Stimulated activated naive CD8-positive, alpha-beta T cell treated with anti-CD3 and anti-CD28 coated beads, Interleukin-15, Interleukin-2, amounts not matched to agents 100 U/mL and 50 U/mL, for 24 hours (primary cell): ENCODE measurements around the gene RPS13.
"Not testable (repeated sequence)": the region's sequence is repeated elsewhere in the genome, so short reads cannot be mapped to it uniquely, and the experiment has no call there.

Experiments
- ATAC-seq: fragments of 150-1000 bp; cut with Tn5 transposase; one replicate; pipeline ENCODE4 v1.10.0; 2021
- DNase-seq: peaks from one replicate; pipeline ENCODE4 v3.0.0; 2021

Gene RPS13

DNA sequence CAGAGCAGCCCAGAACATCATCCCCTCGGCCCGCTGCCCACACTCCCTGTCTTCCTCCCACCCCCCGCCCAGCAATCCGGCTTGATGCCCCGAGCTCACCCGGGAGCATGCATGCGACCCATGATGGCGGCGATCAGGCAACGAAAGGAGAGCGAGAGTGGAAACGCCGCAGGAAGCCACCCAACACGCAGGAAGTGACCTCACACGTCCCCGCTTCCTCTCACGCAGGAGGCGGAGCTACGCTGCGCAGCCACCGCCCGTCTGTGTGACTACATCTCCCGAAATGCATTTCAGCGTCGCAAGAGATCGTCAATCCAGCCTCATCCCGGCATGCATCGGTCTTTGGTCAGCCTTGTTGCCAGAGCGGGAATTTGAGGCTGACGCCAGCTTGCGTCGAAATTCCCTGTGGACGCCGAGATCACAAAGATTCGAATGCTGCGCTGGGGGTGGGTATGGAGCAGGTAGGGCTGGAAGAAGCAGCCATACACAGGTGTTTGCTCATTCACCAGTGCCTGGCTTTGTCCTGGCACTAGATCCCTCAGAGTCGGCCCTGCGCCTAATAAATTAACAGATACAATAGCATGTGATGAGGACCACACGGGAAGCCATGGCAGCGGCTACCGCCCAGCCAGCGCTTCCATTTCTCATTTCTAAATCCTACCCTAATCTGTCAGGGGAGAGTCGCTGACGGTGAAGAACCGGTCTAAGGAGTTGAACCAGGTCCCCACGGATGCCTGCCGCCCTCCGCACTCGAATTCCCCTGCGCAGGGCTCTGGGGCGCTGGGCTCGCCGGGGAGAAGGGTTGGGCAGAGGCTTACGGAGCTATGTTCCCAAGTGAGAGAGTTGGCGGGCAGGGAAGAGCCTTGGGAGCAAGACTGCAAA is at the start of gene RPS13:
RPS13 (minus strand) TSS at position 148 of the 882 bp plus-strand sequence; CDS start at position 122, 26 bp downstream.
- peak; percentile 98 for ATAC-seq
- DNase-seq = peak; percentile 92

DNA sequence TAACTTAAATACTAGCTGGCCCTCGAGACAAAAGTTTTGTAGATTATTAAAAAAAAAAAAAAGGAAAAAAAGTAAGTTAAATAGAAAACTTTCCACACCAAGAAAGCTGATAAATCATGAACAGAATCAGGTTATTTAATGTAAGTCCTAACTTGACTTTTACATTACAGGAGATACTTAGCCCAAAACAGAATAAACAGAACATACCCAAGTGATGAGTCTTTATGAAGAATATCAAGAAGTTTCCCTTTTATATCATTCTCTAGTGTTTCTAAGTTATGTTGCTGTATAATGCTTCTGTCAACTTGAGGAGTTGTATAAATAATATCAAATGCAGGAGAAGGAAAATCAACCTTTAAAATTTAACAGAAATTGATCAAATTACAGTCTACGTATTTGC is 44.5 kb upstream of the RPS13 start:
- no peak for DNase-seq
- ATAC-seq = no peak

GRCh38 chr11:17117262-17117661 is 39.8 kb upstream of the RPS13 start:
- ATAC-seq (no peak), DNase-seq (no peak)

DNA sequence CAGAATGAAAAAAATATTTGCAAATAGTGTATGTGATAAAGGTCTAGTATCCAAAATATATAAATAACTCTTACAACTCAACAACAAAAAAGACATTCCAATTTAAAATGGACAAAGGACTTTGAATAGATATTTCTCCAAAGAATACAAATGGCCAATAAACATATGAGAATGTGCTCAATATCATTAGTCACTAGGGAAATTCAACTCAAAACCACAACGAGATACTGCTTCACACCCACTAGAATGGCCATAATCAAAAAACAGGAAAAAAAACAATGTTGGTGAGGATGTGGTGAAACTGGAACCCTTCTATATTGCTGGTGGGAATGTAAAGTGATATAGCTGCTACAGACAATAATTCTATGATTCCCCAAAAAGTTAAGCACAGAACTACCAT is 38.6 kb upstream of the RPS13 start:
- ATAC-seq (no peak), DNase-seq (no peak)

GRCh38 chr11:17107745-17108144 is 30.3 kb upstream of the RPS13 start:
- ATAC-seq, DNase-seq: not testable (repeated sequence)

DNA sequence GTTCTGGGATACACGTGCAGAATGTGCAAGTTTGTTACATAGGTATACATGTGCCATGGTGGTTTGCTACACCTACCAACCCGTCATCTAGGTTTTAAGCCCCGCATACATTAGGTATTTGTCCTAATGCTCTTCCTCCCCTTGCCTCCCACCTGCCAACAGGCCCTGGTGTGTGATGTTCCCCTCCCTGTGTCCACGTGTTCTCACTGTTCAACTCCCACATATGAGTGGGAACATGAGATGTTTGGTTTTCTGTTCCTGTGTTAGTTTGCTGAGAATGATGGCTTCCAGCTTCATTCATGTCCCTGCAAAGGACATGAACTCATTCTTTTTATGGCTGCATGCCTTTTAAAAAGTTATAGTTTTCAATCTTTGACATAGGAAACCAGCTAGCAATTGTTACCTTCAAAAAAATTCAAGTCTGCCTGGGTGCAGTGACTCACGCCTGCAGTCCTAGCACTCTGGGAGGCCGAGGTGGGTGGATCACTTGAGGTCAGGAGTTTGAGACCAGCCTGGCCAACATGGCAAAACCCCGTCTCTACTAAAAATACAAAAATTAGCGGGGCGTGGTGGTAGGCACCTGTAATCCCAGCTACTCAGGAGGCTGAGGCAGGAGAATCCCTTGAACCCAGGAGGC is 28.1 kb upstream of the RPS13 start:
- ATAC-seq, DNase-seq: not testable (repeated sequence)

- no peak for ATAC-seq
- no peak for DNase-seq
Observed at GRCh38 chr11:17102462-17102861, 25.0 kb upstream of the RPS13 start.

DNA sequence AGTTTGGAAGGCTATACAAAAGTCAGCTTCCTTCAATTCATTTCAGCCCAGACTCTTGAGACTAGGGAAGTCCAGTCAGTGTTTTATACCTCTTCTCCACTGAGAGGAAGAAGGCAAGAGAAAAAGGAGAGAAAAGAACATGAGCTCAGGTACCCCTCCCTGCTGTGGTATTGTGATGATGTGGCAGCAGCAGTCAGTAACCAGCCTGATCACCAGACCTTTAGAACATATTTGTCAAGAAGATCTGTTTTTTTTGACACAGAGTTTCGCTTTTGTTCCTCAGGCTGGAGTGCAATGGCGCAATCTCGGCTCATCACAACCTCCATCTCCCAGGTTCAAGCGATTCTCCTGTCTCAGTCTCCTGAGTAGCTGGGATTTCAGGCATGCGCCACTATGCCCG is 21.2 kb upstream of the RPS13 start:
- no peak for ATAC-seq
- DNase-seq = no peak

GRCh38 chr11:17098038-17098437 is 20.6 kb upstream of the RPS13 start:
- ATAC-seq (no peak), DNase-seq (no peak)

DNA sequence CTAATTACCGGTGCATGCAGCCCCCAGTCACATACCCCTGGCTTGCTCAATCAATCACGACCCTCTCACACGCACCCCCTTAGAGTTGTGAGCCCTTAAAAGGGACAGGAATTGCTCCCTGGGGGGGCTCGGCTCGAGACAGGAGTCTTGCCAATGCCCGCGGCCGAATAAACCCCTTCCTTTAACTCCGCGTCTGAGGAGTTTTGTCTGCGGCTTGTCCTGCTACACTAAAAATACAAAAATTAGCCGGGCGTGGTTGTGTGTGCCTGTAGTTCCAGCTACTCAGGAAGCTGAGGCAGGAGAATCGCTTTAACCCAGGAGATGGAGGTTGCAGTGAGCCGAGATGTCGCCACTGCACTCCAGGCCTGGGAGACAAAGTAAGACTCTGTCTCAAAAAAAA is 8.5 kb upstream of the RPS13 start:
- DNase-seq, ATAC-seq: not testable (repeated sequence)

DNA sequence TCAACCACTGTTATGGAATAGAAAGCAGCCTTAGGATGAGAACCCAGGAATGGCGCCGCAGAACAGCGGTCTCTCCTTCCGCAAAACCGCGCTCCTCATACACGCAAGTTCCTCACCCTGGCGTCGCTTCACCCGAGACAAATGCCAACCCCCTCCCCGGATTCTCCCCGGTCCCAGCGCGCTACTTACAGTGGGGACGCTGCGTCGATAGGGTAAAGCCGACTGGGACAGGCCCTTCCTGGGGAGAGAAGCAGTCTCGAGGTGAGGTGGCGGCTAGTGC is 287 bp downstream of the RPS13 start:
- ATAC-seq (no peak), DNase-seq (no peak)

DNA sequence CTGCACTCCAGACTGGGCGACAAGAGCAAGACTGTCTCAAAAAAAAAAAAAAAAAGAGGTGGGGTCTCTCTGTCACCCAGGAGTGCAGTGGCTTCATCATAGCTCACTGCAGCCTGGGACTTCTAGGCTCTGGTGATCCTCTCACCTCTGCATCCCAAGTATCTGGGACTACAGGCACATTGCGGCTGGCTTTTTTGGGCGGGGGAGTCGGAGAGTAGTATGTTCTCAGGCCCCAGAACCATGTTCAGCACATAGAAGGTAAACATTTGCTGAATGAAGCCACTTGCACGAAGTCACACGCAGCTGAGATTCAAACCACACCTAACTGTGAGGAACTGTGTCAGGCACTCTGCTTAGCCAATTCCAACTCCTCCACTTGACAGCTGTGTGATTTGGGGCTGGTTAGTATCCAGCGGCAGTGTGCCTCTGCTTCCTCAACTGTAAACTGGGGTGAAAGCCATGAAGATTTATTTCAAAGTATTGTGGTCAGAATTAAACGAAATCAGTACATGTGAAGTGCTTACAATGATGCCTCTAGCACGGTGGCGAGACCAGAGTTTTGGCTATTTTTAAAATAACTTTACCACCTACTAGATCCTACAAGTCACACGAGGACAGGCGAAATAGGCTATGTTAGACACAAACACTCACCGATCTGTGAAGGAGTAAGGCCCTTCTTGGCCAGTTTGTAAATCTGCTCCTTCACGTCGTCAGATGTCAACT is 789 bp downstream of the RPS13 start:
- DNase-seq (no peak), ATAC-seq (no peak)

DNA sequence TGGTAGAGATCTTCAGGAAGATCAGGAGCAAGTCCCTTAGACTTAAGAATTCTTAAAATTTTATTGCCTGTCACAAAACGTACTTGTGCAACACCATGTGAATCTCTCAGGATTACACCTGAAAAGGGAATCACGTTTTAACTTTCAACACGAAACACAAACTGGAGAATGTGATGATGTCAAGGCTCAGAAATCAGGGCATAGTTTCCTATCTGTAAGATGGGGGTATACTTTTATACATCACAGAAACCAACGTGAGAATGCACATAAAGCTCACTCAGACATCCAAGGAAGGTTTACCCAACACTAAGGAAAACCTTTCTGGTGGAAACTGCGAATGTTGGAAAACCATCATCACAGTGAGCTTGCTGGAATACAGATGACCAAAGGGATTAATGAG is 2.0 kb downstream of the RPS13 start:
- DNase-seq = no peak
- ATAC-seq = no peak

DNA sequence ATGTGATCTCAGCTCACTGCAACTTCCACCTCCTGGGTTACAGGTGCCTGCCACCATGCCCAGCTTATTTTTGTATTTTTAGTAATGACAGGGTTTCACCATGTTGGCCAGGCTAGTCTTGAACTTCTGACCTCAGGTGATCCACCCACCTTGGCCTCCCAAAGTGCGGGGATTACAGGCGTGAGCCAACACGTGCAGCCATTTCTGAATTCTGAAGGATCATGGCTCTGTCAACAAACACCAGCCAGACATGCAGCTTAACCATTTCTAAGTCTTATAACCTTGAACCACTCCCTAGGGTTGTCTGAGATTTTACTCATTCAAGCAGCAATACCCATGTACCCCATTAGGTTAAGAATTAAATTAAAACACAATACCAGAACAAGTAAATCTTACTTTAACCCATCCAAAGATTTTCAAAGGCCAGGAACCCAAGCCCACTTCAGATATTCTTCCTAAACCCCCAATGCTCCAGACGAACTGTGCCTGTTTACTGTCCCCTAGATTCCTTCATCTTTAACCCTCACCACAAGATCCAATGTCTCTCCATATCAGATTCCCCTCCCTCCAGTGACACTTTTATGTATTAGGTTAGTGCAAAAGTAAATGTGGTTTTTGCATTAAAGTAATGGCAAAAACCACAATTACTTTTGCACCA is 4.0 kb downstream of the RPS13 start:
- no peak for ATAC-seq
- no peak for DNase-seq

DNA sequence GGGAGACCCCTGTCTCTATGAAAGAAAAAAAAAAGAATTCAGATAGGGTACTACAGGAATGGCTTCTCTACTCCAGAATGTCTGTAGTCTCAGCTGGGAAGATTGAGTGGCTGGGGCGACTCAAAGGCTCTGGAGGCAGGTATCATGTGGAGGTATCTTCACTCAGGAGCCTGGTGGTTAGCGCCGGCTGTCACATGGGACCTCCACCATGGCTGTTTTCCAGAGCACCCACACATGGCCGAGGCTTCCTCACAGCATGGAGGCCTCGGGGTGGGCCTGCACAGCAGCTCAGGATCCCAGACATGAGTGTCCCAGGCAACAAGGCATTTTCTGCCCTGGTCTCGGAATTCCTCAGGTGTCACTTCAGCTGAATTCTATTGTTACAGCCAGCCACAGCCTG is 10.1 kb downstream of the RPS13 start:
- ATAC-seq = no peak
- no peak for DNase-seq

DNA sequence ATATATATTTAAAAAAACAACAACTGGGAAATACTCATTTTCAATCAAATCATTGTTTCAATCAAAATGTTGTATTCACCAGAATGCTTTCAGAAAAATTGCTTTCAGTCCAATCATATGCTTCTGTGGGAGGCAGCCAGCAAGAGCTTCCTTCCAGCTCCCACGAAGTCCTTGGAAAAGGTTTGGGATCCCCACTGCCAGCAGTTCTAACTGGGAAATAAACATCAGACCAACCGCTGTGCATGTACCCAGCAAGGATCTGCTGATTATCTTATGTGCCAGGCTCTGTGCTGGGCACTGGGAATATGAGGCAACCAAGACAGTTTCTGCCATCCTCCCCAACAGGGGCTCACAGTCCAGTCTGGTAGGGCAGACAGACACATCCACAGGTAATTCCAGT is 10.8 kb downstream of the RPS13 start:
- ATAC-seq = no peak

DNA sequence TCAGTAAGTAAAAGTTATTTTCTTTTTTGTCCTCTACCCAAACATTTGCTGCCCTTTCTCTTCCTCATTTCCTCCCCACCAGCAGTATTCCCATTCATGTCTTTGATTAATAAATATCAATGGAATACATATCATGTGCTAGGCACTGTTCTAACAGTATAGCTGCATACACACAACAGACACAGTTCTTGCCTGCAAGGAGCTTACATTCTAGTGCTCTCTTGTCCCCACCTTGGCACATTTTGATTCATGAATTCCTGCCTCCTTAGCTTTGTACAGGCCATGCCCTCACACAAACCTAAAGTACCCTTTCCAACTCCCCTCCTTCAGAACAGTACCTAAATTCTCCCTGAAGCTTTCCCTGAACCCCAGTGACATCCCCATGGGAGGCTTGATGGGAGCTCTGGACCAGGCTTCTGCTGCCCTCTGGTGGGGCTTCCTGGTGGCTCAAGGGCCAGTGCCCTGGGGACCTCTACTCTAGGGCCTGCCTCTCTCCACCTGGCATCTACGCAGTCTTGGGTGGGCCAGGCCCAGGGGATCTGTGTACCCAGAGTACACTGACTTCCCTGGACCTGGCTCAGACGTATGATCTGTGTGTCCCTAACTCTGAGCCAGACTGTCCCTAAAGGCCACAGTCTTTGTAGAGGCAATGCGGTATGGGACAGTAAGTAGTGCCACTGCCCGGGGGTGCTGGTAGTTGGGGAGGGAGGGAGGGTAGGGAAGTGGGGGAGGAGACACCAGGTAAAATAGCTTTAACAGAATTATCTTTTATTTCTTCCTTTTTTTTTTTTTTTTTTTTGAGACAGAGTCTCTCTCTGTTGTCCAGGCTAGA is 14.1 kb downstream of the RPS13 start:
- ATAC-seq (peak; percentile 90), DNase-seq (peak; percentile 77)

More for the DNA sequence above, 10.8 kb downstream of the RPS13 start:
- DNase-seq = no peak

DNA sequence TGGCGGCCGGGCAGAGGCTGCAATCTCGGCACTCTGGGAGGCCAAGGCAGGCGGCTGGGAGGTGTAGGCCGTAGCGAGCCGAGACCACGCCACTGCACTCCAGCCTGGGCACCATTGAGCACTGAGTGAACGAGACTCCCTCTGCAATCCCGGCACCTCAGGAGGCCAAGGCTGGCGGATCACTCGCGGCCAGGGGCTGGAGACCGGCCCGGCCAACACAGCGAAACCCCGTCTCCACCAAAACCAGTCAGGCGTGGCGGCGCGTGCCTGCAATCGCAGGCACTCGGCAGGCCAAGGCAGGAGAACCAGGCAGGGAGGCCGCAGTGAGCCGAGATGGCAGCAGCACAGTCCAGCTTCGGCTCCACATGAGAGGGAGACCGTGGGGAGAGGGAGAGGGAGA is 26.3 kb downstream of the RPS13 start:
- not testable (repeated sequence) for DNase-seq, ATAC-seq

- not testable (repeated sequence) for DNase-seq, ATAC-seq
Observed at GRCh38 chr11:17048491-17048890, 29.0 kb downstream of the RPS13 start.

DNA sequence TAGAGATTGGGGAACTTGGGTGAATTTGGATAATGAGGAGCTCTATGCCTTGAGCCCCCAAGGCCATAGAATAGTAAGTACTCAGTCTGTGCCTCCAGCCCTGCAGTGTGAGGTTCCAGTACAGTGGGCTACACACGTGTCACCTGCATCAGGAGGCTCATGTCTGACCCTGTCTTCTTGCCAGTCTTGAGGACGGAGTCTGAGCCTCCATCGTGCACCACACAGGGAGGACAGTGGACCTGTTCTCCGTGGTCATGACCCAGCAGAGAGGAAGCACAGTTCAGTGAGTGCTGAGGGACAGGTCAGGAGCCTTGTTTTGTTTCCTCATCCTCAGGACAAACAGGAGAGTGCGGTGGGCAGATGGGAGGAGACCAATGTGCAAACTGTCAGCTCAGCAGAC is 30.8 kb downstream of the RPS13 start:
- DNase-seq = no peak
- ATAC-seq = no peak
